PC-3 (cell line): ENCODE data around the gene GTPBP3. TPM values are rescaled to one million over a fixed set of nuclear protein-coding genes. Genes with fewer than 3 reads are reported as not detected.

Experiments used
- ATAC-seq: fragments of 200-7000 bp; cut with Tn5 transposase; 2 replicates; pipeline ENCODE4 v1.9.1; 2020; ENCODE audit warnings: mild to moderate bottlenecking, moderate library complexity
- BruUV-seq: library from RNA; stranded (reverse); fragments of 400-500 nt; replicated peaks from 2 replicates; lab custom pipeline; 2021; lab: Mats Ljungman, UMichigan
- CTCF ChIA-PET: fragments of 300-600 bp; sonication (Branson Sonifier 250); formaldehyde crosslinking; loops from one replicate; lab custom pipeline; 2022; ENCODE audit warnings: antibody characterized with exemption; lab: Charles Lee
- POLR2A ChIA-PET: fragments of 300-600 bp; sonication (Branson Sonifier 250); formaldehyde crosslinking; loops from one replicate; lab custom pipeline; 2022; ENCODE audit warnings: antibody characterized with exemption; ENCODE audit not compliant: unreplicated experiment; lab: Charles Lee
- DNase-seq: peaks from one replicate; pipeline ENCODE4 v3.0.0-alpha.2; 2015
- H2AFZ ChIP-seq: fragments of 300-600 bp; sonication (generic); 2 replicates; pipeline ENCODE4 v1.6.0; 2016; ENCODE audit warnings: antibody characterized with exemption, low read length
- H3F3A ChIP-seq: fragments of 300-600 bp; sonication (generic); one replicate; pipeline ENCODE4 v1.6.0; 2017; ENCODE audit warnings: antibody characterized with exemption, low read length, control low read depth, mild to moderate bottlenecking; ENCODE audit not compliant: unreplicated experiment
- H3K27ac ChIP-seq: fragments of 300-600 bp; sonication (generic); 2 replicates; pipeline ENCODE4 v1.5.1; 2016; ENCODE audit warnings: mild to moderate bottlenecking, low read length
- H3K27me3 ChIP-seq: fragments of 300-600 bp; sonication (generic); 2 replicates; pipeline ENCODE4 v1.6.1; 2016; ENCODE audit warnings: low read length, mixed read lengths
- H3K36me3 ChIP-seq: fragments of 300-600 bp; sonication (generic); 2 replicates; pipeline ENCODE4 v1.6.1; 2016; ENCODE audit warnings: low read depth, mixed run types, low read length, mixed read lengths
- H3K4me1 ChIP-seq: fragments of 300-600 bp; sonication (generic); 2 replicates; pipeline ENCODE4 v1.5.1; 2016; ENCODE audit warnings: low read length; ENCODE audit not compliant: insufficient read depth
- H3K4me2 ChIP-seq: fragments of 300-600 bp; sonication (generic); 2 replicates; pipeline ENCODE4 v1.6.0; 2016; ENCODE audit warnings: low read length
- H3K4me3 ChIP-seq: fragments of 300-600 bp; sonication (generic); 2 replicates; pipeline ENCODE4 v1.5.1; 2016; ENCODE audit warnings: mild to moderate bottlenecking, low read length, mixed read lengths
- H3K79me2 ChIP-seq: fragments of 300-600 bp; sonication (generic); 2 replicates; pipeline ENCODE4 v1.6.1; 2017; ENCODE audit warnings: low read length, mixed read lengths
- H3K9ac ChIP-seq: fragments of 300-600 bp; sonication (generic); 2 replicates; pipeline ENCODE4 v1.6.0; 2016; ENCODE audit warnings: mild to moderate bottlenecking, low read length
- H3K9me2 ChIP-seq: fragments of 300-600 bp; sonication (generic); replicated peaks from 2 replicates; pipeline ENCODE4 v1.6.1; 2016; ENCODE audit warnings: mixed run types, low read length, mixed read lengths
- H3K9me3 ChIP-seq: fragments of 300-600 bp; sonication (generic); 2 replicates; pipeline ENCODE4 v1.6.1; 2016; ENCODE audit warnings: low read length, mixed read lengths
- H4K20me1 ChIP-seq: fragments of 300-600 bp; sonication (generic); 2 replicates; pipeline ENCODE4 v1.6.1; 2016; ENCODE audit warnings: low read length, mixed read lengths
- EZH2 ChIP-seq: fragments of 300-600 bp; sonication (generic); IDR thresholded peaks from one replicate; pipeline ENCODE4 v1.6.1; 2017; ENCODE audit warnings: antibody characterized with exemption, mild to moderate bottlenecking, low read length; ENCODE audit not compliant: unreplicated experiment
- EZH2phosphoT487 ChIP-seq: fragments of 300-600 bp; sonication (generic); IDR thresholded peaks from 2 replicates; pipeline ENCODE4 v1.6.1; 2018; ENCODE audit warnings: mild to moderate bottlenecking, antibody characterized with exemption, low read length, borderline replicate concordance
- intact Hi-C: fragments of 100-400 bp; cut with micrococcal nuclease; formaldehyde crosslinking; loops from 2 replicates; pipeline ENCODE4 v1.9.0; 2023
- total RNA-seq: library from RNA; depleted of rRNA; stranded (reverse); fragments of >200 nt; gene quantifications from 2 replicates; pipeline ENCODE4 v1.2.3, GENCODE V29; 2014
- TF ChIP-seq, protein P1 (sequence below): fragments of 300-600 bp; sonication (generic); conservative IDR thresholded peaks from 2 replicates; pipeline ENCODE4 v1.5.1; 2017; ENCODE audit warnings: antibody characterized with exemption, low read depth, mild to moderate bottlenecking, low read length

Gene GTPBP3
- total RNA-seq, 1 experiment from 2014 or later, result 86.0 TPM

DNA sequence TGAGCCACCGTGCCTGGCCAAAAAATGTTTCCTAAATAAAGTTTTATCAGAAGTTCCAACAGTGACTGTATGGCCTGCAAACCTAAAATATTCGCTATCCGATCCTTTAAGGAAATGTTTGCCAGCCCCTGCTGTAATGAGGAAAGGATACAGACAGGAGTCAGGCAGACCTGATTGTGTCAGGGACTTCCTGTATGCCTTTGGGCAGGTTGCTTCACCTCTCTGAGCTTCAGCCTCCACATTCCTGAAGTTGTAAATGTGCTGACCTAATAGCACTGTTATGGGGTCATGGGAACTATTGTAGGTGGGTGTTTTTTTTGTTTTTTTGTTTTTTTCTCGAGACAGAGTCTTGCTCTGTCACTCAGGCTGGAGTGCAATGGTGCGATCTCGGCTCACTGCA, 40.4 kb upstream of the GTPBP3 start:
- Histone ChIP-seq H3K4me2 (no peak overlapping the region), H3K4me3 (no peak overlapping the region), H3K79me2 (peaks cover 7% of the 10 kb centered on the region; the same call in 1 of the 2 replicates), H3K9me3 (no peaks in the 10 kb centered on the region), H4K20me1 (no peaks in the 10 kb centered on the region), H3K9ac (no peak overlapping the region), H3F3A (no peaks in the 10 kb centered on the region), H3K27me3 (no peaks in the 10 kb centered on the region), H3K36me3 (peaks cover 7% of the 10 kb centered on the region; the same call in 1 of the 2 replicates), H3K27ac (no peak overlapping the region), H3K9me2 (no peaks in the 10 kb centered on the region), H3K4me1 (peaks cover 19% of the 10 kb centered on the region), H2AFZ (no peak overlapping the region)
- peak; percentile 56 for DNase-seq
- ChIA-PET CTCF (interaction anchor here (1.6 kb wide), 1 partner anchor 8 kb away, joined by 8 read pairs; the partner anchor contains the start of gene MRPL34), POLR2A (no interaction called here)
- TF ChIP-seq EZH2, result no peak
- no peak for TF ChIP-seq EZH2phosphoT487
- TF ChIP-seq, protein P1, sequence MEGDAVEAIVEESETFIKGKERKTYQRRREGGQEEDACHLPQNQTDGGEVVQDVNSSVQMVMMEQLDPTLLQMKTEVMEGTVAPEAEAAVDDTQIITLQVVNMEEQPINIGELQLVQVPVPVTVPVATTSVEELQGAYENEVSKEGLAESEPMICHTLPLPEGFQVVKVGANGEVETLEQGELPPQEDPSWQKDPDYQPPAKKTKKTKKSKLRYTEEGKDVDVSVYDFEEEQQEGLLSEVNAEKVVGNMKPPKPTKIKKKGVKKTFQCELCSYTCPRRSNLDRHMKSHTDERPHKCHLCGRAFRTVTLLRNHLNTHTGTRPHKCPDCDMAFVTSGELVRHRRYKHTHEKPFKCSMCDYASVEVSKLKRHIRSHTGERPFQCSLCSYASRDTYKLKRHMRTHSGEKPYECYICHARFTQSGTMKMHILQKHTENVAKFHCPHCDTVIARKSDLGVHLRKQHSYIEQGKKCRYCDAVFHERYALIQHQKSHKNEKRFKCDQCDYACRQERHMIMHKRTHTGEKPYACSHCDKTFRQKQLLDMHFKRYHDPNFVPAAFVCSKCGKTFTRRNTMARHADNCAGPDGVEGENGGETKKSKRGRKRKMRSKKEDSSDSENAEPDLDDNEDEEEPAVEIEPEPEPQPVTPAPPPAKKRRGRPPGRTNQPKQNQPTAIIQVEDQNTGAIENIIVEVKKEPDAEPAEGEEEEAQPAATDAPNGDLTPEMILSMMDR, result no peak
- no TSS peak for BruUV-seq
- ATAC-seq, result peak; percentile 43
- intact Hi-C loops, result loop anchor here (1.0 to 10.0 kb wide), 2 partner anchors 8 to 88 kb away; partner anchors contain the start of gene MRPL34

DNA sequence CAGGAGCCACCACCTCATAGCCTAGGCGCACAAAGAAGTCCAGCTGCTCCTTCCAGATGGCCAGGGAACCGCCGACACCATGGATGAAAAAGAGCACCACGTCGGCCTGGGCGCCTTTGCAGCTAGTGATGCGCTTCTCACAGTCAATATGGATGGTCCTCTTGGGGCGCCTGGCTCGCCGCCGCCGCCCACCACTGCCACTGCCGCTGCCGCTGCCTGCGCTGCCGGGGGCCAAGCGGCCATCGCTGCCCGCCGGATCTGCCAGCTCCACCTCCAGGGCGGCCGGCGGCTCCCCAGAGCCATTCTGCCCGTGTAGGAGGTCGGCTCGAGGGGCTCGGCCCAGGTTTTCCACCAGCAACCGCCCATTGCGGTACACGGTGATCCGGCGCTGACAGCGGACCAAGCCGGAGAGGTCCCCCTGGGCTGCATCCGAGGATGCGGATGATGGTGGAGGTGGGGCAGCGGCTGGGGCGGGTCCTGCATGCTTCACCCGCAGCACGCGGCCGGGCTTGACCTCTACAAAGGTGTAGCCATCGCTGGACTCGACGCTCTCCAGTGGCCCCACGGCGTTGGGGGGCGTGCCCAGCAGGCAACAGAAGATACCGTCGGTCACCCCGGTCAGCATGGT, 36.2 kb upstream of the GTPBP3 start:
- TF ChIP-seq EZH2phosphoT487, result no peak
- no peak for TF ChIP-seq EZH2
- TF ChIP-seq, protein P1, result no peak
- no peaks in the 10 kb centered on the region for H3K9me2 ChIP-seq
- no peak overlapping the region for H3K27ac ChIP-seq
- no peak for ATAC-seq
- ChIA-PET POLR2A (no interaction called here), CTCF (no interaction called here)
- peaks cover 35% of the 10 kb centered on the region for H3K4me1 ChIP-seq
- no peaks in the 10 kb centered on the region for H3K27me3 ChIP-seq
- no TSS peak for BruUV-seq
- no peak overlapping the region for H3K9ac ChIP-seq
- H3K4me3 ChIP-seq, result no peak overlapping the region
- peaks cover 18% of the 10 kb centered on the region for H3K79me2 ChIP-seq
- H3K4me2 ChIP-seq, result no peak overlapping the region
- intact Hi-C loops, result no loop called here
- H4K20me1 ChIP-seq, result no peaks in the 10 kb centered on the region
- H2AFZ ChIP-seq, result no peak overlapping the region
- no peaks in the 10 kb centered on the region for H3K9me3 ChIP-seq
- H3K36me3 ChIP-seq, result no peaks in the 10 kb centered on the region
- no peak for DNase-seq
- no peaks in the 10 kb centered on the region for H3F3A ChIP-seq
